H1 (cell line): Measurements from ENCODE around the gene PRG3. TPM values are rescaled to one million over a fixed set of nuclear protein-coding genes. Genes with fewer than 3 reads are reported as not detected.

Source experiments
- CTCF ChIA-PET: fragments of 300-600 bp; sonication (Branson Sonifier 250); formaldehyde crosslinking; loops from one replicate; lab custom pipeline; 2021; ENCODE audit not compliant: partially characterized antibody; lab: Charles Lee
- POLR2A ChIA-PET: fragments of 300-600 bp; sonication (Branson Sonifier 250); formaldehyde crosslinking; loops from one replicate; lab custom pipeline; 2021; ENCODE audit warnings: inconsistent platforms; ENCODE audit not compliant: partially characterized antibody; lab: Charles Lee
- DNase-seq, 2 experiments: peaks; one replicate each; pipeline versions ENCODE4 v3.0.0 to v3.0.0-alpha.2; 2010 to 2022; ENCODE audit warnings: low spot score in 2 of 2, low read depth in 1 of 2, mixed read lengths in 1 of 2
- FAIRE-seq: peaks from 2 replicates; lab custom pipeline; 2011; peaks lifted over from hg19 to GRCh38; lab: Jason Lieb, UNC
- H2AFZ ChIP-seq: 2 replicates; pipeline ENCODE4 v1.8.1; 2012; ENCODE audit warnings: low read length, inconsistent platforms
- H2AK5ac ChIP-seq: 2 replicates; pipeline ENCODE4 v1.6.1; 2013; ENCODE audit warnings: low read depth, low read length
- H2BK120ac ChIP-seq: replicated peaks from 2 replicates; pipeline ENCODE3; 2013; ENCODE audit warnings: low read depth, low read length, inconsistent platforms
- H2BK12ac ChIP-seq: 2 replicates; pipeline ENCODE4 v1.6.1; 2013; ENCODE audit warnings: low read depth, low read length
- H2BK15ac ChIP-seq: 2 replicates; pipeline ENCODE4 v1.6.1; 2013; ENCODE audit warnings: low read length
- H2BK20ac ChIP-seq: 2 replicates; pipeline ENCODE4 v1.6.1; 2013; ENCODE audit warnings: low read length
- H2BK5ac ChIP-seq: 2 replicates; pipeline ENCODE4 v1.6.1; 2013; ENCODE audit warnings: low read depth, low read length
- H3K14ac ChIP-seq: 2 replicates; pipeline ENCODE4 v1.6.1; 2013; ENCODE audit warnings: inconsistent platforms; ENCODE audit not compliant: insufficient read length
- H3K18ac ChIP-seq: 2 replicates; pipeline ENCODE4 v1.6.1; 2013; ENCODE audit warnings: low read length; ENCODE audit errors: extremely low read depth
- H3K23ac ChIP-seq: 2 replicates; pipeline ENCODE4 v1.6.1; 2013; ENCODE audit warnings: inconsistent platforms; ENCODE audit not compliant: insufficient read length
- H3K23me2 ChIP-seq: 2 replicates; pipeline ENCODE4 v1.6.1; 2013; ENCODE audit warnings: low read depth, low read length
- H3K27ac ChIP-seq: 2 replicates; pipeline ENCODE4 v1.6.1; 2011; ENCODE audit warnings: low read depth, low read length, inconsistent platforms
- H3K27me3 ChIP-seq, 4 experiments: replicated peaks in 1 of 4; 1 replicate in 1 of 4; 2 replicates in 3 of 4; pipeline versions ENCODE4 v1.6.1 to v1.8.1; 2011 to 2013; ENCODE audit warnings: low read length in 3 of 4, mild to moderate bottlenecking in 3 of 4, inconsistent platforms in 2 of 4, mixed read lengths in 2 of 4, moderate library complexity in 1 of 4; ENCODE audit not compliant: control insufficient read depth in 3 of 4, insufficient read depth in 3 of 4; ENCODE audit errors: extremely low read depth in 1 of 4
- H3K36me3 ChIP-seq, 4 experiments: 2 replicates each; pipeline versions ENCODE4 v1.6.1 to v1.8.1; 2011 to 2013; ENCODE audit warnings: mild to moderate bottlenecking in 4 of 4, low read length in 3 of 4, moderate library complexity in 2 of 4, control low read depth in 1 of 4, inconsistent platforms in 1 of 4; ENCODE audit not compliant: insufficient read depth in 4 of 4, control insufficient read depth in 2 of 4
- H3K4ac ChIP-seq: replicated peaks from 2 replicates; pipeline ENCODE3; 2013; ENCODE audit warnings: low read length, low read depth, mixed read lengths, inconsistent platforms; ENCODE audit not compliant: insufficient read length
- H3K4me1 ChIP-seq, 4 experiments: replicated peaks in 1 of 4; 1 replicate in 1 of 4; 2 replicates in 3 of 4; pipeline versions ENCODE4 v1.6.1 to v1.8.1; 2011 to 2013; ENCODE audit warnings: low read length in 3 of 4, inconsistent platforms in 2 of 4, mixed read lengths in 1 of 4; ENCODE audit not compliant: insufficient read depth in 4 of 4, control insufficient read depth in 3 of 4
- H3K4me2 ChIP-seq, 2 experiments: 2 replicates each; pipeline versions ENCODE4 v1.6.1 to v1.8.1; 2011 to 2013; ENCODE audit warnings: low read depth in 2 of 2, low read length in 2 of 2, control low read depth in 1 of 2, inconsistent platforms in 1 of 2, mild to moderate bottlenecking in 1 of 2; ENCODE audit not compliant: insufficient read depth in 1 of 2
- H3K4me3 ChIP-seq, 4 experiments: fragments of 200-600, 300-600 bp in 1 of 4; sonication (generic), shearing (Covaris generic), sonication (Bioruptor Twin) in 1 of 4; 2 replicates each; pipeline versions ENCODE4 v1.5.1 to v1.8.1; 2011 to 2016; ENCODE audit warnings: low read length in 4 of 4, low read depth in 3 of 4, control low read depth in 2 of 4, inconsistent platforms in 2 of 4, mild to moderate bottlenecking in 2 of 4, mixed read lengths in 1 of 4, moderate library complexity in 1 of 4; ENCODE audit not compliant: insufficient read depth in 2 of 4; ENCODE audit errors: extremely low read depth in 1 of 4
- H3K56ac ChIP-seq: replicated peaks from 2 replicates; pipeline ENCODE3; 2013; ENCODE audit warnings: low read depth, mild to moderate bottlenecking, mixed read lengths, low read length, inconsistent platforms; ENCODE audit not compliant: insufficient read length
- H3K79me1 ChIP-seq: 2 replicates; pipeline ENCODE4 v1.6.1; 2013; ENCODE audit warnings: low read depth, low read length, control low read depth
- H3K79me2 ChIP-seq, 2 experiments: 2 replicates each; pipeline versions ENCODE4 v1.6.1 to v1.8.1; 2012 to 2013; ENCODE audit warnings: low read length in 2 of 2, mild to moderate bottlenecking in 2 of 2, inconsistent platforms in 1 of 2; ENCODE audit not compliant: insufficient read depth in 2 of 2, control insufficient read depth in 1 of 2
- H3K9ac ChIP-seq, 4 experiments: replicated peaks in 1 of 4; 1 replicate in 1 of 4; 2 replicates in 3 of 4; pipeline versions ENCODE4 v1.6.1 to v1.8.1; 2011 to 2013; ENCODE audit warnings: low read depth in 3 of 4, low read length in 3 of 4, control low read depth in 2 of 4, mild to moderate bottlenecking in 2 of 4, moderate library complexity in 2 of 4, inconsistent platforms in 1 of 4; ENCODE audit errors: extremely low read depth in 1 of 4
- H3K9me3 ChIP-seq, 2 experiments: 2 replicates each; pipeline versions ENCODE4 v1.6.1 to v1.8.1; 2012 to 2013; ENCODE audit warnings: mild to moderate bottlenecking in 2 of 2, moderate library complexity in 2 of 2, control low read depth in 1 of 2, inconsistent platforms in 1 of 2, low read depth in 1 of 2, low read length in 1 of 2, mixed read lengths in 1 of 2; ENCODE audit not compliant: insufficient read depth in 2 of 2
- H4K20me1 ChIP-seq, 2 experiments: replicated peaks in 1 of 2; 2 replicates each; pipeline versions ENCODE3 to v1.8.1; 2011 to 2013; ENCODE audit warnings: inconsistent platforms in 2 of 2, low read length in 2 of 2, mild to moderate bottlenecking in 1 of 2; ENCODE audit not compliant: insufficient read depth in 2 of 2, control insufficient read depth in 1 of 2
- H4K5ac ChIP-seq: 2 replicates; pipeline ENCODE4 v1.6.1; 2013; ENCODE audit warnings: low read length, low read depth, mixed read lengths, inconsistent platforms; ENCODE audit not compliant: insufficient read length
- H4K8ac ChIP-seq: 2 replicates; pipeline ENCODE4 v1.8.0; 2013; ENCODE audit warnings: mild to moderate bottlenecking, moderate library complexity, low read length, inconsistent platforms; ENCODE audit not compliant: insufficient read depth; ENCODE audit errors: extremely low read depth
- H4K91ac ChIP-seq: replicated peaks from 2 replicates; pipeline ENCODE3; 2013; ENCODE audit warnings: low read length, mixed read lengths, inconsistent platforms; ENCODE audit not compliant: insufficient read length
- ATF2 ChIP-seq: IDR thresholded peaks from 2 replicates; pipeline ENCODE4 v1.6.1; 2012; ENCODE audit warnings: low read length, inconsistent platforms
- CEBPB ChIP-seq: IDR thresholded peaks from 2 replicates; pipeline ENCODE4 v1.6.1; 2012; ENCODE audit warnings: low read depth, low read length
- CHD1 ChIP-seq: IDR thresholded peaks from 2 replicates; pipeline ENCODE4 v1.6.1; 2012; ENCODE audit warnings: low read depth, low read length, improper control_type of control experiment
- CHD2 ChIP-seq: IDR thresholded peaks from 2 replicates; pipeline ENCODE4 v1.6.1; 2012; ENCODE audit warnings: low read length, improper control_type of control experiment
- CREB1 ChIP-seq: IDR thresholded peaks from 2 replicates; pipeline ENCODE4 v1.6.1; 2012; ENCODE audit warnings: inconsistent platforms
- EGR1 ChIP-seq: IDR thresholded peaks from 2 replicates; pipeline ENCODE4 v1.6.1; 2011; ENCODE audit warnings: low read depth, low read length, borderline replicate concordance
- MAFK ChIP-seq: IDR thresholded peaks from 2 replicates; pipeline ENCODE4 v1.6.1; 2012; ENCODE audit warnings: low read depth, mild to moderate bottlenecking, improper control_type of control experiment, low read length
- MAX ChIP-seq: IDR thresholded peaks from 2 replicates; pipeline ENCODE4 v1.6.1; 2012; ENCODE audit warnings: inconsistent platforms
- RAD21 ChIP-seq, 2 experiments: IDR thresholded peaks in 1 of 2; conservative IDR thresholded peaks in 1 of 2; 2 replicates each; pipeline ENCODE4 v1.6.1; 2011; ENCODE audit warnings: low read depth in 2 of 2, low read length in 2 of 2, improper control_type of control experiment in 1 of 2, inconsistent platforms in 1 of 2, mild to moderate bottlenecking in 1 of 2, moderate library complexity in 1 of 2
- SAP30 ChIP-seq: fragments of 300-600 bp; sonication (generic); IDR thresholded peaks from 2 replicates; pipeline ENCODE4 v1.7.1; 2012; ENCODE audit warnings: low read length, moderate library complexity, mild to moderate bottlenecking, inconsistent platforms; ENCODE audit not compliant: insufficient read depth, insufficient replicate concordance
- TAF1 ChIP-seq: IDR thresholded peaks from 2 replicates; pipeline ENCODE4 v1.6.1; 2011; ENCODE audit warnings: mild to moderate bottlenecking, low read depth, low read length
- TAF7 ChIP-seq: optimal IDR thresholded peaks from 2 replicates; pipeline ENCODE3; 2011; ENCODE audit warnings: low read depth, mild to moderate bottlenecking, inconsistent platforms, low read length, moderate library complexity, borderline replicate concordance
- WGBS, 2 experiments: shearing (Covaris generic) in 1 of 2; methylation state at CpG; one replicate each; pipeline versions ENCODE4 v1.1.6 to v1.1.7; 2013 to 2015; ENCODE audit warnings: low lambda C conversion rate in 2 of 2, mixed read lengths in 2 of 2, inconsistent platforms in 1 of 2, low coverage in 1 of 2, missing lambda C conversion rate in 1 of 2; ENCODE audit not compliant: insufficient replicate concordance in 2 of 2, insufficient coverage in 1 of 2, insufficient read length in 1 of 2; ENCODE audit errors: extremely low coverage in 1 of 2, missing lambda C conversion rate in 1 of 2; 5-methylcytosine and 5-hydroxymethylcytosine counted together
- polyA plus RNA-seq, 7 experiments: library from polyadenylated mRNA; depleted of rRNA in 3 of 7; stranded (reverse) in 5 of 7; unstranded in 2 of 7; fragments of >200 nt in 5 of 7; fragments of 200-250 nt in 2 of 7; gene quantifications; 1 replicate in 5 of 7; 2 replicates in 1 of 7; 4 replicates in 1 of 7; pipeline versions ENCODE4 v1.2.1 to v1.2.3, GENCODE V29; 2011 to 2013; ENCODE audit warnings: missing spikeins in 2 of 7, mixed read lengths in 2 of 7
- total RNA-seq: library from RNA; stranded (reverse); fragmentation: NEBNext Ultra II Directional; extraction: Animal tissue kit (Norgen Biotek cat#: 25700); gene quantifications from 2 replicates; pipeline ENCODE4 v1.2.1, GENCODE V29; 2021

PRG3 gene
- total and polyA plus RNA-seq, 2 of the 8 experiments (the other 6 are each of a cell fraction or from before 2014, with no cell fraction given): not detected

DNA sequence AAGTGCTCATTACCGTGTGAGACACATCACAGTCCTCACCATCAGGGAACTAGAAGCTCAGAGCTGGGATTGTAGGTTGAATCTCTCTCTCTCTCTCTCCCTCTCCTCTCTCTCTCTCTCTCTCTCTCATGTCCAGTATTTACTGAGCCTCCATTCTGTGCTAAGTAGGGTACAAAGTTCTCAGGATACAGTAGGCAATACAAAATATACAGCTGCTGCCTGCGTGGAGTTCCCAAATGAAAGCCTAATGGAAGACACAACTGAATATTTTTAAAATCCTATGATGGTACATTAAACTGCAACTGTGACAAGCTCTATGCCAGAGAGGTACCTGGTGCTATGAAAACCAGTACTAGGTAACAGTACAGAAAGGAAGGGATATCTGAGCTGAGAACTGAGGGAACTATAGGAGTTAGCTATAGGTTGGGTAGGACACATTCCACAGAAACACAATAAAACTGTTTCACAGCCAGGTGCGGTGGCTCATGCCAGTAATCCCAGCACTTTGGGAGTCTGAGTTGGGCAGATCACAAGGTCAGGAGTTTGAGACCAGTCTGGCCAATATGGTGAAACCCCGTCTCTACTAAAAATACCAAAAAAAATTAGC is 19.1 kb upstream of the PRG3 start:
- H2BK5ac ChIP-seq: no peak overlapping the region
- 96% methylated on average over 4 of the region's 4 CpGs; no CpG with 5 or more reads in 1 of the 2 experiments for WGBS, 2 experiments
- CTCF ChIA-PET: interaction anchor here (0.7 to 1.4 kb wide), 9 partner anchors 18 to 157 kb away, joined by 3 to 7 read pairs (median 3); no protein-coding TSS in a partner anchor
- TF ChIP-seq MAX (no peak), MAFK (no peak), CREB1 (no peak), ATF2 (no peak), RAD21 (IDR thresholded peaks at IDR 0.05 in 1 of 2, conservative IDR thresholded peaks at IDR 0.05 in 1 of 2; ENCODE audit: low read depth in 2 of 2, low read length in 2 of 2) (no peak), SAP30 (no peak), TAF1 (no peak), CEBPB (no peak), CHD2 (no peak), CHD1 (no peak), EGR1 (no peak), TAF7 (no peak)

More for the DNA sequence above, 19.1 kb upstream of the PRG3 start:
- no peak overlapping the region for H3K9ac ChIP-seq
- no peak overlapping the region for H4K5ac ChIP-seq
- no peak overlapping the region for H4K91ac ChIP-seq
- no peak overlapping the region for H3K23ac ChIP-seq
- DNase-seq (no peak), FAIRE-seq (no peak)
- no peak overlapping the region for H3K4me3 ChIP-seq
- H2AFZ ChIP-seq: no peak overlapping the region
- no peaks in the 10 kb centered on the region; a peak in 2 of 7 replicates for H3K27me3 ChIP-seq
- no peak overlapping the region for H3K27ac ChIP-seq
- no peak overlapping the region for H3K14ac ChIP-seq
- H2BK12ac ChIP-seq: no peak overlapping the region
- no peaks in the 10 kb centered on the region for H4K20me1 ChIP-seq
- H3K4me2 ChIP-seq: no peak overlapping the region
- H2BK15ac ChIP-seq: no peak overlapping the region
- no peaks in the 10 kb centered on the region for H3K9me3 ChIP-seq
- H3K23me2 ChIP-seq: no peaks in the 10 kb centered on the region
- H3K4me1 ChIP-seq: no peaks in the 10 kb centered on the region
- no peaks in the 10 kb centered on the region for H3K36me3 ChIP-seq
- H3K56ac ChIP-seq: no peak overlapping the region
- no peak overlapping the region for H2BK20ac ChIP-seq
- H2BK120ac ChIP-seq: no peak overlapping the region
- H4K8ac ChIP-seq: no peak overlapping the region
- H2AK5ac ChIP-seq: no peak overlapping the region
- H3K79me2 ChIP-seq: no peaks in the 10 kb centered on the region
- no peaks in the 10 kb centered on the region for H3K79me1 ChIP-seq
- no peak overlapping the region for H3K4ac ChIP-seq
- POLR2A ChIA-PET: interaction anchor here (0.8 to 1.2 kb wide), 2 partner anchors 28 to 60 kb away, joined by 3 read pairs; no protein-coding TSS in a partner anchor
- H3K18ac ChIP-seq: no peak overlapping the region
